GM19372 (cell line): ENCODE measurements around the gene CD69.

Source experiments
- ATAC-seq: cut with Tn5 transposase; IDR thresholded peaks from one replicate; pipeline ENCODE4 v1.9.1; 2021; ENCODE audit warnings: mild to moderate bottlenecking, low read depth, moderate library complexity; ENCODE audit not compliant: unreplicated experiment

Gene CD69

DNA sequence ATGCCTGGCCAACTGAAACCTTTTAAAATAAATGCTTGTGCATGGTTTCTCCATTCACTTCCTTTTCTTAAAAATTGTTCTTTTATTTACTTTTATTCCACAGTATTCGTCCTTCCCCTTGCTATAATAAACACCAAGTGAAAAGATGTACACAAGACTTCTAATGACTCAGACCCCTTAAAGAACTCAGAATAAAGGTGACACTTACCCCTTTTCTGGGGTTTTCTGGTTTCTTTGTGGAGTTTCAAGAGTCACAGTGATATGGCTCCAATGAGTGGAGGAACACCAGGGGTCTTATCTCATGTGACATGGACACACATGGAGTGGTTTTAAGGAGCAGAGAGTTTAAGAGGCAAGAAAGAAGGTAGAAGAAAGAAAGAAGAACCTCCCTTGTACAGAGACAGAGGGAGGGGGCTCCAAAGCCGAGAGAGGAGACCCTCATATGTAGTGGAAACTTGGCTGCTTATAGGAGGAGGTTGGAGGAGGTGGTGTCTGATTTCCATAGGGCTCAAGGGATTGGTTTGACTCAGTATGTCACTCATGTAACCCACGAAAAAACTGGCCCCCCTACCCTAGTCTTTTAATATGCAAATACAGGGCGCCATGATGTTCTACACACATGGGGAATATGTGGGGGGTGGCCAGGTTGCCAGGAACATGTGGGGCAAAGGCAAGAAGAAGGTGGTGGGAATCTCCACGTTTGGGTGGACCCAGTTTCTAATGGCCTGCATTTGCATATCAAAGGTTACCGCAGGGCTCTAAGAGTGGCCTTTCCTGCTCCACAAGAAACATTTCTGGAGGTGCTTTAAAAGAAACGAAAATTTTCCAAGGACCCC, 22.1 kb upstream of the CD69 start:
- ATAC-seq: no peak

DNA sequence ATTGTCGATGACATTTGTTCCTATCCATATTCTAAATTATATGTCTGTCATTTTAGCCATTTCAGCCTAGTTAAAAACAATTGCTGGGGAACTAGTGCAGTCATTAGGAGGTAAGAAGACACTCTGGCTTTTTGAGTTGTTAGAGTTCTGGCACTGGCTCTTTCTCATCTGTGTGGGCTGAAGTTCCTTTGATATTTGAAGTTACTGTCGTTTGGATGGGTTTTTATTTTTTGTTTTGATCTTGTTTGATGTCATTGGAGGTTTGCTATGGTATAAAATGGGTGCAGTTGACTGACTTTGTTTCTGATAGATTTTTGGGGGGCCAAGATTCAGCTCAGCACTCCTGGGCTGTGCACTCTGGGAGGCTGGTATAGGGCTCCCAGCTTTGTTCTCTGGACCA, 20.7 kb upstream of the CD69 start:
- ATAC-seq: no peak

DNA sequence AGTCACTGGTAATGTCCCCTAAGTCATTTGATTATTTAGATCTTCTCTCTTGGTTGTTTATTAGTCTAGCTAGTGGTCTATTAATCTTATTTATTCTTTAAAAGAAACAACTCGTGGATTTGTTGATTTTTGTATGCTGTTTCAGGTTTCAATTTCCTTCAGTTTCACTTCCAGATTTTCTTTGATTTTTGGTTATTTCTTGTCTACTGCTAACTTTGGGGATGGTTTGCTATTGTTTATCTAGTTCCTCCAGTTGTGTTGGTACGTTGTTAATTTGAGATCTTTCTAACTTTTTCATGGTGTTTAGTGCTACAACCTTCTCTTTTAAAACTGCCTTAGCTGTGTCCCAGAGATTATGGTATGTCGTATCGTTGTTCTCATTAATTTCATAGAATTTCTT, 18.5 kb upstream of the CD69 start:
- ATAC-seq: no peak

DNA sequence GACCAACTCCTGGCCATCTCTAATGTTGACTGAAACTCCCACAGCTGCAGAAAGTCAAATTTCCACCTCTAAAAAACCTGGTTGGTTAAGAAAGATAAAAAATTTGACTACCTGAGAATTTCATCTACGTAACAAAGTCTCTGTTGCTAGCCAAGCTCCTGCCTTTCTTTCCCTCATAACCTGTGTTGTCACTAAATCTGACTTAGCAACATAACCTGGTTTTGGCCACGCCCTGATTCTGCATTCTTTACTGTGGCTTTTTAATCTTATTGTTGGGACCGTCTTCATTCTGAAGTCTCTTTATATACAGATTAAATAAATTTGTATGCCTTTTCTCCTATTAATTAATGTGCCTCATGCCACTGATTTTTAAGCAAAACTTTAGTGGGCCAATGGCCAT, 16.1 kb upstream of the CD69 start:
- ATAC-seq: no peak

DNA sequence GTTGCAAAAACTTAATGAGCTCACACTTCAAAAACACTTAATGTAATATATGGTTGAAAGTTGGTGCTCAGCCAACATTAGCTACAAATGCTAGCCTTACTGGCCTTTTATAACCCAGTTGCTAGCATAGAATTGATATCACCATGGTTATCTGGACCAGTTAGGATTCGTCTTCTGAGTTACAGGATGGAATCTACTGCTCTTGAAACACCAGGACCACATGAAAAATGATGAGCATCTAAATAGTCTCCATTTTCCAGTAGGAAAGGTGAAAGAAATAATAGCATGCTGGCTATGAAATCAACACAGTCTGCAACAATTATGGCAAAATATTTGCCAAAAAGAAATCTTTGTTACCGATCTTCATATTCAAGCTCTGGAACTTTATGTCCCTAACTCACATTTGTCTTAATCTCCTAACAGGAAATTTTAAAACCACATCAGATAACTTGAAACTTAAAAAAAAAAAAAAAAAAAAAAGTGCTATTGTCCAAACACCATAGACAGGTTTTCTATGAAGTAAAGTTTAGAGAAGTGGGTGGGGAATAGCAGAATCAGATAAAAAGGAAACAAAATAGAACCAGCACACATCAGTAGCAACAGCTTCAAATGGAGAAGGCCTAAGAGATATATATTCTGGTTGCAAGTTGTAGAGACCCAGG, 12.6 kb upstream of the CD69 start:
- ATAC-seq: no peak

DNA sequence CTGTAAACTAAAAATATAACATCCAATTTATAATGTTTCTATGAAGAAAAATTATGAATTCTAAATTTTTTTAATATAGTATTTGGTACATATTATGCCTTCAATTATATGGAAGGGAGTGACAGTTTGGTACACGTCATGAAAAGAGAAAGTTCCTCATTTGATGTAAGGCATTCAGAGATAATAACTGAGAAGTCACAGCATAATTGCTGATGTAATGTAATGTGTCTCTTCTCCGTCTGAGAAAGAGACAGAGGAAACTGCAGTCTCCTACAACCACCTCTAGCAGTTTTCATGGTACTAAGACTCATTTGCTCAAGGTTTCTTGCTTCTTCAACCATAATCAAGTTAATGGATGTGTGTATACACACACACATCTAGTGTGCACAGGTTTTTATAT, 2.3 kb upstream of the CD69 start:
- ATAC-seq: no peak

DNA sequence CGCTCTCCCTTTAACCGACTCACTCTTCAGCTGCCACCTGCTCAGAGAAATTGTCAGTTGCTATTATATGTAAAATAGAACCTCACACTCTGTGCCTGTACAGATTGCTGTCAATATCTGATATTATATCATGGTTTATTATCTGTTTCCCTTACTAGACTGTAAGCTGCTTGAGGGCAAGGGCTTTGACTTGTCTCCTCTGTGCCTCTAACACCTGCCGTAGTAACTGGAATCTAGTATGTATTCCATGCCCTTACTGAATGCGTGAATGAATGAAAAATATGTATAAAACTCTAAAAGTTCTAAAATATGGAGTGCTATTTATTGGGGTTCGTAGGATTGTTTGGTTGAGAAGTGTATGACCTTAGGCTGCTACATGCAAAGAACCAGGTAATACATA, 1.7 kb upstream of the CD69 start:
- no peak for ATAC-seq

DNA sequence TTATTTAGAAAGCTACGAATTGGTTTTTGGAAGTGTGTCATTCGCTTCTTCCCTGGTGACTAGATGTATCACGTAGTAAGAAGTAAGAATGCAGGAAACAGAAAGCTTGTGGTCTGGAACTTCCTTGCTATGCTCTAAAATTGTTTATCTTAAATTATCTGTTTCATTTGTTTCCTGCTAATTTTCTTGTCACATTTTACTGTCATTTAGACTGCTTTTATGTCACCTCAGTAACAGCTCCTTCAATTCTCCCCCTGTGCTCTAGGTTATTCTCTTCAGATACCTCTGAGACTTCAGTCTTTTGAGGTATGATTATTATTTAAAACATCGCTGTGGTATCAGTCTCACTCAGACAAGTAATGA, 699 bp upstream of the CD69 start:
- no peak for ATAC-seq

DNA sequence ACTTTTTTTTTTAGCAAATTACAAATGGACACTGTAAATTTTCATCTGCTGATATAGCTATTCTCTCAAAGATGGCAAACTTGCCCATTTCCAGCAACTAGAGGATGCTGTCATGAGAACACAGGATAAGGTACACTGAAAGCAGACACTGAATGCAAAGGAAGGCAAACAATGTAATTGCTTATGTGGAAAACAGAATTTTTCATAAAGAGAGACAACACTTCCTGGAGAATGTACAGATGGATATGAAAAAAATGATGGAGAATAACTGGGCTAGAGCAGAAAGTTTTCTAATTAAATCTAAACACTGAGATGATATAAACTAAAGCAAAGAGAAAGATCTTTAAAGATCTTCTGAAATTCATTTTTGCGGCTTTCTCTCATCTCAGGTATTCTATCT, 581 bp downstream of the CD69 start:
- no peak for ATAC-seq

DNA sequence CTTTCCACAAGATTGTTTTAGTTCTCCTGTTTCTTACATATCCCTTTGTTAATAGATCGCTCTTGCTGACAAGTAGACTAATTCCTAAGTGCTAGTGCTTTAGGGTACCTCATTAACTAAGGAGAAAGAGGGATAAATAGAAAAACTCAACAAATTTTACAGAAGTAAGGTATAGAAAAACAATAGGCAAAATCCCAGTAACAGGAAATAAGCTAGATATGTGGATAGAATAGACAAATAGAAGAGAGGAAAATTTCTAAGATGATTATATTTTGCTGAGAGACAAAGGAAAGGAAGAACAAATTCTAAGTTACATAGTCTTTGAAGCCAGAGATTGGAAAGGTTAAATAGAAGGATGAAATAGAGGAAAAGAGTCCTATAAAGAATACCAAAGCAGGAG, 1.0 kb downstream of the CD69 start:
- ATAC-seq: no peak

DNA sequence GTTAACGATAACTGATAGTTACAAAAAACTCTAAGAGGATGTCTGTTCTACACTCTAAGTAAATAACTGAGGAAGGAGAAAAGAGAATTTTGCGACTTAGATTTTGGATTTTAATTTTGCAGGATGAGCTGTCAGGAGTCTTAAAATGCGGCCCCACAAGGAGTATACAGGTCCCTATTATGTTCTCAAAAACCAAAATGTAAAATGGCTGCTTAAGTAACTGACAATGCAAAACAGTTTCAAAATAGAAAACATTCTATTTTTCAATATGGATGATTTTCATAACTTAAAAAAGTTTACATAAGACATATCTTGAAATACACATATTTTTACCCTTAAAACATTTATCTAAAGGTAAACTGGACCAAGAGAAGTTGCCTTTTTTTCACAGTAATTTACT, 2.6 kb downstream of the CD69 start:
- no peak for ATAC-seq

DNA sequence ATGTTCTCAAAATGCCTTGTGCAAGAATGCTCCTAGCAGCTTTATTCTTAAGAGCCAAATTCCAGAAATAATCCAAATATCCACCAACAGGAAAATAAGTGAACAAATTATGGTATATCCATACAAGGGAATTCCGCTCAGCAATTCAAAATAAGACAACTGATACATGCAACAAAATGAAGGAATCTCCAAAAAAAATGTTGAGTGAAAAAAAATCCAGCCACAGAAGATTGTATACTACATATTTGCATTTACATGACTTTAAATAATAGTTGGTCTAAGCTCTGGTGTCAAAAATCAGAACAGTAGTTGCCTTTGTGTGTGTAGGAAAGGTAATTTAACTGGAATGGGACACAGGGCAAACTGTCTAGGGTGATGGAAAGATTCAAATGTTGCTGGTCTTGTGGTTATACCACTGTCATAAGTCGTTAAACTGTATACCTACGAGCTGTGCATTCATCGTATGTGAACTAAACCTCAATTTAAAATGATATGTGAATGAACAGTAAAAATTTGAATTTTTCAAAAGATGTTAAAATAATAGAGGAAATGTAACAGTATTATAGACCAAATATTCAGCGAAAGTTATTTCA, 3.2 kb downstream of the CD69 start:
- ATAC-seq: no peak

DNA sequence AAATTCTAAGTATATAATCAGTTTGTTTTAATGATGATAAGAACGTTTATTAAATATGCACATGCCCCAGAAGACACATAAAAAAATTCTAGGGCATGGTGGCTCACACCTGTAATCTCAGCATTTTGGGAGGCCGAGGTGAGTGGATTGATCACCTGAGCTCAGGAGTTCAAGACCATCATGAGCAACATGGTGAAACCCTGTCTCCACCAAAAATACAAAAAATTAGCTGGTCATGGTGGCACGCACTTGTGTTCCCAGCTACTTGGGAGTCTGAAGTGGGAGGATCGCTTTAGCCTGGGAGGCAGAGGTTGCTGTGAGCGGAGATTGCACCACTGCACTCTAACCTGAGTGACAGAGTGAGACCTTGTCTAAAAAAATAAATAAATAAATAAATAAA, 4.0 kb downstream of the CD69 start:
- no peak for ATAC-seq

DNA sequence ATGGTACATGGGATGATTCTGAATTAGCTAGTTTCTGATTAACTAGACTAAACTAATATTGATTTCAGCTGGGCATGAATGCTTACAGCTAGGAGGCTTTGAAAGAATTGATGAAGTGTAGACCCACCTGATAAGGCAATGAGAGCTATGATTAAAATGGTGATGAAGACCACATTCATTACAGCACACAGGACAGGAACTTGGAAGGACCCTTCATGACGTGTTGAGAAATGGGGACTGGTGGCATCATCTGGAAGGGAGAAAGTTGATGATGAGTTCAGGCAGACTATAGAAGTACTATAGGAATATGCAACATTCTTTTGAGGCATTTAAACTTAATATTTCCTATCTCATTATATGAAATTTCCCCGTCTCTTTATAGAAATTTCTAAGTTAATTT, 4.5 kb downstream of the CD69 start:
- ATAC-seq: no peak

DNA sequence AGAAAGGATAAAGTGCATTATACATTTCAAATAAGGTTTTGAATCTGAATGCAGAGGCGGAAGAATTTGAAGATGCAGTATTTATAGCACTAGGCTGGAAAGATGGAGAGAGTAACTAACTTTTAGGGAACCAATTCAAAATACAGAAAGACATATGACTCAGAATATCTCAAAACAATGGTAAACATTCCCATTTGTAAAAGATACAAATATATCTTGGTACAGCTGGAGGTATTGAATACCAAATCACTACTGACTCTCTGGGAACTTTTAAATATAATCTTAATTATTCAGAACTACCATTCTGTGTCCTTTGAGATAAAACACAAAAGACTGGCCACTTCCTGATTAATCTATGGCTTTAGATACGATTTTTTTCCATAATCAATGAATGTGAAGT, 5.1 kb downstream of the CD69 start:
- no peak for ATAC-seq

DNA sequence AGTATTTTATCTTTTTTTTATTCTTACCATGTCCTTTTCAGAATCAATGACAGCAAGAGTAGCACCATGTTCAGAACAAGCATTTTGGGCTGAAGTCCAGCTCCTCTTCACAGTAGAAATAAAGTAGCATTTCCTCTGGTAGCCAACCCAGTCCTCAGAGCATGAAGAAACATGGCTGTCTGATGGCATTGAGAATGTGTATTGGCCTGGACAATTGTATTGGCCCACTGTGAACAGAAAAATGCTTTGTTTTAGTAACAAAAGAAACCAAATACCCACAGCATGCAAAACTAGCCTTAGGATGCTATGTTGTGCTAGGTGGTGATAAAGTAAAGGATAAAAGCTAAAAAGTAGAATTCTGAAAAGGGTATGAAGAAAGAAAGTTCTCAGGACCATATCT, 5.7 kb downstream of the CD69 start:
- no peak for ATAC-seq

DNA sequence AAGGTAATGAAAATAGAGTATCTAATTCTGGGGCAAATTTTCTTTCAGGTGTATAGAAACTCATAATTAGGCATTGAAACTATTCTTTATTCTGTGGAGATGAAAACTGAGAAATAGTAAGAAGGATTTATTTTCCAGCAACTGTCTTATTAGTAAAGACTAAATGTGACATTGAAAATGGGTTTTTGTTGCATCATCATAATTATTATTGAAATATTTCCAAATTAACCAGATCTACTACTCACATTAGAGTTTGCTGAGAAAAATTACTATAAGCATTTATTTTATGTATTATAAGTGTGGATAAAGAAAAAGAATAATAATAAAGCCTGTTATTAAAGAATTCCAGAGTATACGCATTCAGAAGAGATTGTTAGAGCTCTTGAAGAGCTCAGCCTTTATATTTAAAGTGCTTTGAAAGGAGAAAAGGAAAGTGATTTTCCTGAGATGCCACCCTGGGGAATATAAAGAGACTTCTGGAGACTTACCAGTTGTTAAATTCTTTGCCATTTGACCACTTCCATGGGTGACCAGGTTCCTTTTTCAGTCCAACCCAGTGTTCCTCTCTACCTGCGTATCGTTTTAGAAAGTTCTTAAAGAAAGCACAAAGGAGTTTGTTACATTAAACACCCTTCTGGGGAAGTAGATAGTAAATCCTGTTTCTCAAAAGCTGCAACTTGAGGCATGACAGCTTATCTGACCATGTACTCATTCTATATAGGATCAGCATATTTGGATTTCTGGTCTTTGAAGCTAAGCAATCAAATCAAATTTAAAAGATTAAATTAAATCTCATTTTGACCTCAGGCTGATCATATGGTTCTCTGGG, 6.4 kb downstream of the CD69 start:
- ATAC-seq: no peak

DNA sequence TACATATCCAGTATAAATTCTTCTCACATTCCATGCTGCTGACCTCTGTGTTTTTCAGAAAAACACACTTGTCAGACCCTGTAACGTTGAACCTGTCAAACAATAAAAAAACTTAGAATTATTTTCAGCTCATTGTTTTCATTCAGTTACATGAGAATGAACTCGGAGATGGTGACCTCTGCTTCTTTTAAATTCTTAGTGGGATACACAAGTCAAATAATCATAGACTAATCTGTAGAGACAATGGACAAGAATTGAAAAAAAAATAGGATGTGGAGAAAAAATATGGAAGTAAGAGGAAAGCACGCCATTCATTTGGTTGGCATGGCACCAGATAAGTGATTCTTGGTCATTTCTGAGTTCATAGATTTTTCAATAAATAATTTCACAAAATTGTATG, 7.2 kb downstream of the CD69 start:
- no peak for ATAC-seq

DNA sequence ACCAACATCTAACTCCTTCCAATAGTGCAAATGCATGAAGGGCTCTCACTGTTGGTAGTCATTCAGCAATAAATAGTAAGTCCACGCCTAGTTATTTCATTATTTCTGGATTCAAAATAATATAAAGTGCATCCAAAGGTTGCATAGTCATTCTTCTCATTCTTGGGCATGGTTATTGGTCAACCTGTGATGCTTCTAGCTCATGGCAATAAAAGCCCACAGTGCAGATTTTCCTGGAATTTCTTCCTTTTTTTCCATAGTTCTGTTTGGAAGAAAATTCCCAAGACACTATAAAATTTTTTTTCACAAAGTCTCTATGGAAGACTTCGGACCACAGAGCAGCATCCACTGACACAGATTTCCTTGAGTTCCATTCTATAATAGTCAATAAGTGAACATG, 7.6 kb downstream of the CD69 start:
- ATAC-seq: no peak

DNA sequence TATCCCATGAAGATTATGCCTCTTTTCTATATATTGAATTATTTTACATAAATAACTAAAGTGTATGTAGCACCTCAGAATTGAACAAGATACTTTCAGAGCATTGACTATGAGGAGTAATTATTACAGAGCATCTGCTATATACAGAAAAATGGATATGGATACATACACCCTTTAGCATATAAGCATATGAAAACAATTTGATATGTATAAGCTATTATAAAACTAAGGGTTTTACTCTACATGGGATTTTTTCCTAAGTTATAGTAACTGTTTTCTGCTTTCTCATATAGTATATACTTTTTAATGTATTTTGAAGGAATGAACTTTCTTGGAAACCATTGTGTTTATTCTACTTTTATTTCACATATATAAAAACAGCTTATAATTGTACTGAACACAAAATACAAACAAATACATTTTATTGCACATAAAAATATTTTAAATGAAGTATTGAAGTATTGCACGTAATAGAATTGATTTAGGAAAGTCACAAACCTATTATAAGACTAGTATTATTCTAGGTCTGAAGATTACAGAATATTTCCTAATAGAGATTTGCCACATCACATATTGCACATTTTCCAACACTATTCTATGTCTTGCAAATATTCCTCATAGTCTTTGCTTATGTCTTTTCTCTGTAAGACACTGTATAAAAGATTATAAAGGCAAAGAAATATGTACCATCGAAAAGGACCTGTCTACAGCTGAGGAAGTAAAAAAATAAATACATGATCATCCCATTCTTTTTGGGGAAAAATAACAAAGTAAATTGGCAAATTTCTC, 8.4 kb downstream of the CD69 start:
- no peak for ATAC-seq
